SK-N-SH treated with all-trans-retinoic acid at 6 μM for 48 hours (cell line): ENCODE results near the gene LRP8.

Experiments
- ARNTL ChIP-seq: fragments of 450-650 bp; formaldehyde crosslinking; IDR thresholded peaks from 2 replicates; pipeline ENCODE4 v1.5.0; 2020; ENCODE audit warnings: low read depth, mild to moderate bottlenecking, moderate library complexity, borderline replicate concordance
- BACH2 ChIP-seq: fragments of 250-450 bp; sonication (Bioruptor Pico); IDR thresholded peaks from 2 replicates; pipeline ENCODE4 v1.9.0; 2021; ENCODE audit warnings: mild to moderate bottlenecking, borderline replicate concordance
- CSDC2 ChIP-seq: fragments of 250-450 bp; sonication (Bioruptor Pico); IDR thresholded peaks from 2 replicates; pipeline ENCODE4 v1.5.0; 2020; ENCODE audit warnings: mild to moderate bottlenecking, moderate library complexity
- GLIS3 ChIP-seq: fragments of 250-450 bp; sonication (Bioruptor Pico); IDR thresholded peaks from 2 replicates; pipeline ENCODE4 v1.5.0; 2020; ENCODE audit warnings: mild to moderate bottlenecking, moderate library complexity
- RARB ChIP-seq: fragments of 250-450 bp; sonication (Bioruptor Pico); IDR thresholded peaks from 2 replicates; pipeline ENCODE4 v1.8.0; 2021; ENCODE audit warnings: mild to moderate bottlenecking, moderate library complexity
- TCF4 ChIP-seq: fragments of 250-450 bp; sonication (Bioruptor Pico); IDR thresholded peaks from 2 replicates; pipeline ENCODE4 v1.8.0; 2021; ENCODE audit warnings: mild to moderate bottlenecking, moderate library complexity, borderline replicate concordance
- ZC3H10 ChIP-seq: fragments of 250-450 bp; sonication (Bioruptor Pico); IDR thresholded peaks from 2 replicates; pipeline ENCODE4 v1.5.1; 2021; ENCODE audit warnings: mild to moderate bottlenecking, moderate library complexity
- ZFP3 ChIP-seq: fragments of 250-450 bp; sonication (Bioruptor Pico); IDR thresholded peaks from 2 replicates; pipeline ENCODE4 v1.5.0; 2020; ENCODE audit warnings: mild to moderate bottlenecking, moderate library complexity
- ZFP30 ChIP-seq: fragments of 450-650 bp; formaldehyde crosslinking; IDR thresholded peaks from 2 replicates; pipeline ENCODE4 v1.5.0; 2022; ENCODE audit warnings: mild to moderate bottlenecking, moderate library complexity
- ZNF565 ChIP-seq: fragments of 450-650 bp; formaldehyde crosslinking; conservative IDR thresholded peaks from 2 replicates; pipeline ENCODE4 v1.5.0; 2020; ENCODE audit warnings: low read depth, mild to moderate bottlenecking, moderate library complexity
- TF ChIP-seq, protein P1 (sequence below): fragments of 250-450 bp; sonication (Bioruptor Pico); IDR thresholded peaks from 2 replicates; pipeline ENCODE4 v1.5.1; 2020; ENCODE audit warnings: low read depth, mild to moderate bottlenecking, moderate library complexity
- TF ChIP-seq, protein P2 (sequence below): fragments of 250-450 bp; sonication (Bioruptor Pico); IDR thresholded peaks from 2 replicates; pipeline ENCODE4 v1.5.0; 2020; ENCODE audit warnings: mild to moderate bottlenecking, moderate library complexity
- TF ChIP-seq, protein P3 (sequence below): fragments of 250-450 bp; sonication (Bioruptor Pico); IDR thresholded peaks from 2 replicates; pipeline ENCODE4 v1.8.0; 2020; ENCODE audit warnings: mild to moderate bottlenecking, moderate library complexity, borderline replicate concordance

DNA sequence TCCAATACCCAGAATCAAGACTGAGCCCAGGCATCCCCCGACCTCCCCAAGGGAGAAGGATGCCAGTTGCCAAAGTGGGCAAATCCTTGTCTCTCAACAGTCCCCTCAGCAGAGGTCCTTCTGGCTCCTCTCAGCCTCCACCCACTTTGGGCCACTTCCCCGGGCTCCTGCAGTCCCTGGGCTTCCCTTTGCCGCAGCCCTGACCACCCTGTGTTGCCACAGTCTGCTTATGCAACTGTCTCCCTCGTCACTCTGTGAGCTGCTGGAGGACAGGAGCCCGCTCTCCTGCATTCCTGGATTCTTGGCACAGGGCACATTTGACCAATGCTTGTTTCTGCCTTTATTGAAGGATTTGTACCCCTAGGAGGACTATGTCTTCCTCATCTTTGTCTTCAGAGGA, 2.9 kb upstream of the LRP8 start:
- TF ChIP-seq ZFP30 (CRISPR knock-in tag) (no peak), ZFP3 (CRISPR knock-in tag) (no peak), CSDC2 (CRISPR knock-in tag) (no peak), RARB (CRISPR knock-in tag) (no peak), ZC3H10 (CRISPR knock-in tag) (no peak), TCF4 (CRISPR knock-in tag) (no peak), BACH2 (no peak), ZNF565 (no peak), ARNTL (CRISPR knock-in tag) (no peak), GLIS3 (CRISPR knock-in tag) (no peak)
- TF ChIP-seq, protein P1, sequence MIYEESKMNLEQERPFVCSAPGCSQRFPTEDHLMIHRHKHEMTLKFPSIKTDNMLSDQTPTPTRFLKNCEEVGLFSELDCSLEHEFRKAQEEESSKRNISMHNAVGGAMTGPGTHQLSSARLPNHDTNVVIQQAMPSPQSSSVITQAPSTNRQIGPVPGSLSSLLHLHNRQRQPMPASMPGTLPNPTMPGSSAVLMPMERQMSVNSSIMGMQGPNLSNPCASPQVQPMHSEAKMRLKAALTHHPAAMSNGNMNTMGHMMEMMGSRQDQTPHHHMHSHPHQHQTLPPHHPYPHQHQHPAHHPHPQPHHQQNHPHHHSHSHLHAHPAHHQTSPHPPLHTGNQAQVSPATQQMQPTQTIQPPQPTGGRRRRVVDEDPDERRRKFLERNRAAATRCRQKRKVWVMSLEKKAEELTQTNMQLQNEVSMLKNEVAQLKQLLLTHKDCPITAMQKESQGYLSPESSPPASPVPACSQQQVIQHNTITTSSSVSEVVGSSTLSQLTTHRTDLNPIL (CRISPR knock-in tag): no peak
- TF ChIP-seq, protein P2, sequence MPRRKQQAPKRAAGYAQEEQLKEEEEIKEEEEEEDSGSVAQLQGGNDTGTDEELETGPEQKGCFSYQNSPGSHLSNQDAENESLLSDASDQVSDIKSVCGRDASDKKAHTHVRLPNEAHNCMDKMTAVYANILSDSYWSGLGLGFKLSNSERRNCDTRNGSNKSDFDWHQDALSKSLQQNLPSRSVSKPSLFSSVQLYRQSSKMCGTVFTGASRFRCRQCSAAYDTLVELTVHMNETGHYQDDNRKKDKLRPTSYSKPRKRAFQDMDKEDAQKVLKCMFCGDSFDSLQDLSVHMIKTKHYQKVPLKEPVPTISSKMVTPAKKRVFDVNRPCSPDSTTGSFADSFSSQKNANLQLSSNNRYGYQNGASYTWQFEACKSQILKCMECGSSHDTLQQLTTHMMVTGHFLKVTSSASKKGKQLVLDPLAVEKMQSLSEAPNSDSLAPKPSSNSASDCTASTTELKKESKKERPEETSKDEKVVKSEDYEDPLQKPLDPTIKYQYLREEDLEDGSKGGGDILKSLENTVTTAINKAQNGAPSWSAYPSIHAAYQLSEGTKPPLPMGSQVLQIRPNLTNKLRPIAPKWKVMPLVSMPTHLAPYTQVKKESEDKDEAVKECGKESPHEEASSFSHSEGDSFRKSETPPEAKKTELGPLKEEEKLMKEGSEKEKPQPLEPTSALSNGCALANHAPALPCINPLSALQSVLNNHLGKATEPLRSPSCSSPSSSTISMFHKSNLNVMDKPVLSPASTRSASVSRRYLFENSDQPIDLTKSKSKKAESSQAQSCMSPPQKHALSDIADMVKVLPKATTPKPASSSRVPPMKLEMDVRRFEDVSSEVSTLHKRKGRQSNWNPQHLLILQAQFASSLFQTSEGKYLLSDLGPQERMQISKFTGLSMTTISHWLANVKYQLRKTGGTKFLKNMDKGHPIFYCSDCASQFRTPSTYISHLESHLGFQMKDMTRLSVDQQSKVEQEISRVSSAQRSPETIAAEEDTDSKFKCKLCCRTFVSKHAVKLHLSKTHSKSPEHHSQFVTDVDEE (CRISPR knock-in tag): no peak
- TF ChIP-seq, protein P3, sequence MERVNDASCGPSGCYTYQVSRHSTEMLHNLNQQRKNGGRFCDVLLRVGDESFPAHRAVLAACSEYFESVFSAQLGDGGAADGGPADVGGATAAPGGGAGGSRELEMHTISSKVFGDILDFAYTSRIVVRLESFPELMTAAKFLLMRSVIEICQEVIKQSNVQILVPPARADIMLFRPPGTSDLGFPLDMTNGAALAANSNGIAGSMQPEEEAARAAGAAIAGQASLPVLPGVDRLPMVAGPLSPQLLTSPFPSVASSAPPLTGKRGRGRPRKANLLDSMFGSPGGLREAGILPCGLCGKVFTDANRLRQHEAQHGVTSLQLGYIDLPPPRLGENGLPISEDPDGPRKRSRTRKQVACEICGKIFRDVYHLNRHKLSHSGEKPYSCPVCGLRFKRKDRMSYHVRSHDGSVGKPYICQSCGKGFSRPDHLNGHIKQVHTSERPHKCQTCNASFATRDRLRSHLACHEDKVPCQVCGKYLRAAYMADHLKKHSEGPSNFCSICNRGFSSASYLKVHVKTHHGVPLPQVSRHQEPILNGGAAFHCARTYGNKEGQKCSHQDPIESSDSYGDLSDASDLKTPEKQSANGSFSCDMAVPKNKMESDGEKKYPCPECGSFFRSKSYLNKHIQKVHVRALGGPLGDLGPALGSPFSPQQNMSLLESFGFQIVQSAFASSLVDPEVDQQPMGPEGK (CRISPR knock-in tag): no peak
